Heart left ventricle (tissue), 13 donors: ENCODE data around the gene SARM1.

ENCODE experiments used
- CTCF ChIP-seq, 12 donors: fragments of 200-600 bp; sonication (generic) in 4 of 12; IDR thresholded peaks; one replicate each; pipeline versions ENCODE4 v1.5.0 to v1.8.0; 2018 to 2022; ENCODE audit warnings: antibody characterized with exemption in 12 of 12, mild to moderate bottlenecking in 5 of 12
- POLR2A ChIP-seq, 2 donors: fragments of 450-650 bp; IDR thresholded peaks; one replicate each; pipeline ENCODE4 v1.6.1; 2017; ENCODE audit warnings: antibody characterized with exemption in 2 of 2, mild to moderate bottlenecking in 2 of 2, moderate library complexity in 2 of 2
- donor health status: ischemic (EF 13 %, LVEDD 7.1; RV severe dilation, severe dysfunction).
- donor health status: DM: no; HTN: yes; CAD: no.
- donor health status: DM: no; HTN: no; CAD: no.
- donor health status: ischemic (EF 25% LVEDD 6.9; RV normal size, moderate dysfunction).
- donor health status: ischemic (EF 25% LVEDD 5.7; RV mildly dilated, moderate dysfunction).
- donor health status: ischemic (EF 35%, LVEDD 5.7; RV mildly dilated, moderate dysfunction).
- donor health status: nonischemic (EF 11% LVEDD 7.7; RV severe dilation, severe dysfunction).
- donor health status: DM: yes; HTN: yes; CAD: no.
- donor health status: PGD.
- donor health status: ischemic (EF 29% LVEDD 5.4; RV normal size, mild dysfunction).
- donor health status: nonischemic (EF 23%, LVEDD 6.1; RV moderate dilation, normal function).

- TF ChIP-seq POLR2A (IDR thresholded peaks at IDR 0.05): no peak
- TF ChIP-seq CTCF (IDR thresholded peaks at IDR 0.05): no peak
These were observed 37.3 kb upstream of the SARM1 start for GRCh38 chr17:28334171-28334570.
